Measurements from ENCODE around the gene FMNL2.

GRCh38 chr2:152389483-152389882 lies 54.5 kb downstream of the FMNL2 start:
- TF ChIP-seq, protein P1, sequence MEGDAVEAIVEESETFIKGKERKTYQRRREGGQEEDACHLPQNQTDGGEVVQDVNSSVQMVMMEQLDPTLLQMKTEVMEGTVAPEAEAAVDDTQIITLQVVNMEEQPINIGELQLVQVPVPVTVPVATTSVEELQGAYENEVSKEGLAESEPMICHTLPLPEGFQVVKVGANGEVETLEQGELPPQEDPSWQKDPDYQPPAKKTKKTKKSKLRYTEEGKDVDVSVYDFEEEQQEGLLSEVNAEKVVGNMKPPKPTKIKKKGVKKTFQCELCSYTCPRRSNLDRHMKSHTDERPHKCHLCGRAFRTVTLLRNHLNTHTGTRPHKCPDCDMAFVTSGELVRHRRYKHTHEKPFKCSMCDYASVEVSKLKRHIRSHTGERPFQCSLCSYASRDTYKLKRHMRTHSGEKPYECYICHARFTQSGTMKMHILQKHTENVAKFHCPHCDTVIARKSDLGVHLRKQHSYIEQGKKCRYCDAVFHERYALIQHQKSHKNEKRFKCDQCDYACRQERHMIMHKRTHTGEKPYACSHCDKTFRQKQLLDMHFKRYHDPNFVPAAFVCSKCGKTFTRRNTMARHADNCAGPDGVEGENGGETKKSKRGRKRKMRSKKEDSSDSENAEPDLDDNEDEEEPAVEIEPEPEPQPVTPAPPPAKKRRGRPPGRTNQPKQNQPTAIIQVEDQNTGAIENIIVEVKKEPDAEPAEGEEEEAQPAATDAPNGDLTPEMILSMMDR (IDR thresholded peaks at IDR 0.05; ENCODE audit: insufficient read depth, low read length, poor library complexity, severe bottlenecking) = no peak
- TF ChIP-seq EZH2phosphoT487 (conservative IDR thresholded peaks at IDR 0.05; ENCODE audit: low read length) = no peak

All from SU-DHL-6 (cell line).